Thymus (tissue), 11 donors: ENCODE measurements around the gene FAAP20. TPM values are rescaled to one million over a fixed set of nuclear protein-coding genes. Genes with fewer than 3 reads are reported as not detected.

Experiments used
- DNase-seq, 9 donors: peaks; one replicate each; pipeline ENCODE4 v3.0.0-alpha.2; 2013; ENCODE audit warnings: low spot score in 9 of 9, low read depth in 6 of 9, missing footprints in 1 of 9
- H3K27ac ChIP-seq, 2 donors: one replicate each; pipeline ENCODE4 v1.5.1; 2013; ENCODE audit warnings: control low read depth in 1 of 2, low read depth in 1 of 2, low read length in 1 of 2, mild to moderate bottlenecking in 1 of 2, moderate library complexity in 1 of 2
- H3K27me3 ChIP-seq, 2 donors: one replicate each; pipeline ENCODE4 v1.5.1; 2013; ENCODE audit warnings: low read length in 1 of 2; ENCODE audit not compliant: control insufficient read depth in 2 of 2, insufficient read depth in 1 of 2
- H3K36me3 ChIP-seq, 2 donors: one replicate each; pipeline ENCODE4 v1.5.1; 2013; ENCODE audit warnings: low read length in 1 of 2, mild to moderate bottlenecking in 1 of 2, moderate library complexity in 1 of 2; ENCODE audit not compliant: control insufficient read depth in 2 of 2, insufficient read depth in 2 of 2
- H3K4me1 ChIP-seq, 2 donors: one replicate each; pipeline ENCODE4 v1.5.1; 2013; ENCODE audit warnings: low read length in 2 of 2; ENCODE audit not compliant: control insufficient read depth in 2 of 2, insufficient read depth in 2 of 2
- H3K4me3 ChIP-seq, 2 donors: one replicate each; pipeline ENCODE4 v1.5.1; 2013; ENCODE audit warnings: low read length in 2 of 2, control low read depth in 1 of 2, mild to moderate bottlenecking in 1 of 2
- H3K9me3 ChIP-seq, 2 donors: one replicate each; pipeline ENCODE4 v1.5.1; 2013; ENCODE audit warnings: low read length in 1 of 2, mild to moderate bottlenecking in 1 of 2; ENCODE audit not compliant: control insufficient read depth in 2 of 2, insufficient read depth in 1 of 2
- WGBS: extraction: QIAGEN DNeasy Blood & Tissue Kit; methylation state at CpG from one replicate; pipeline ENCODE4 v1.1.7; 2013; 5-methylcytosine and 5-hydroxymethylcytosine counted together
- polyA plus RNA-seq: library from polyadenylated mRNA; stranded (reverse); fragments of 200-250 nt; gene quantifications from one replicate; pipeline ENCODE4 v1.2.3, GENCODE V29; 2013
- total RNA-seq: library from RNA; stranded (reverse); fragments of 120-200 nt; gene quantifications from one replicate; pipeline ENCODE4 v1.2.4, GENCODE V29; 2013
- donor health status: healthy.

The FAAP20 gene
- total and polyA plus RNA-seq, 2 donors: 20.4 to 125 TPM

DNA sequence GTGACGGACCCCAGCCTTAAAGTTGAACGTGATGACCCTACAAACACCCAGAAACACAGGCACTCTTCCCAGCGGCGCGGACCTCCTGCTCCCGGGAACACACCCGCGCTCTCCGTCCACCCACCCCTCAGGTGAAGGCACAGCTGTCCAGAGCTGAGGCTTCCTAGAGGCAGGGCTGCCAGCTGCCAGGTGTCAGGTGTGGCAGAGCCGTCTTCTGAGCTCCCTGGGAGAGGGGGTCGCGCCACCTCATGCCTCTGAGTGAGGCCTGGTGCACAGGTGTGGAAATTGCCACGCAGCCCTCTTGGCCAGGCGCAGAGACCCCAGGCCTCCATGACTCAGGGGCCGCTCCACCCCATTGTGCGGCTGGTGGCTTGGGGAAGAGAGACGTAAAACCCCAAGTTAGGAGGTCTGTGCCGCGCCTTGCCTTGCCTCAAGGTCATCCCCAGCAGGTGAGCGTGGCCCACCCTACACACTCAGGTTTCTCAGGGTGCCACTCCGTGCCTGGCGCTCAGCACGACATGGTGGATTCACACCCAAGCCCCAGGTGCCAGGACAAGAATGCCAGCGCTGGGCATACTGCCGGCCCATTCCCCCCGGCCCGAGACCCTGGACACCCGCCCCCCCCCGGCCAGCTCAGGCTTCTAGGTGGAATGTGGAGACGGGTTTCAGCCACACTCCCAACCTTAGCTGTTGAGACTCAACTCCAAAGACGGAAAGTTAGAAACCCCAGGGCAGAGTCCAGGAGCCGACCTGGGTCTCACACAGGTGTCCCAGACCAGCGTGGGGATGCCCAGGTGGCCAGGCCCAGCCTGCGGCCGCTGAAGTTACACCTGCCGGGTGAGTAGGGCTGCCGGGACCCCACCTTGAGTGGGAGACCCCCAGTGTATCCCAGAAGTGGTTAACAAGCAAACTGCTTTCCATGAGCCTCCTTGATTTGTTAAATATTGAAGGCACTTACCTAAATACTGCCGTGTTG is 8.4 kb downstream of the FAAP20 start:
- H3K4me3 ChIP-seq: no peak overlapping the region
- H3K9me3 ChIP-seq: no peaks in the 10 kb centered on the region
- 96% methylated on average over 38 of the region's 38 CpGs for WGBS
- DNase-seq: no peak
- H3K27ac ChIP-seq: no peak overlapping the region
- peaks cover 4 to 20% of the 10 kb centered on the region in 2 donors for H3K4me1 ChIP-seq
- H3K36me3 ChIP-seq: peaks cover 5 to 15% of the 10 kb centered on the region in 2 donors
- no peaks in the 10 kb centered on the region for H3K27me3 ChIP-seq

DNA sequence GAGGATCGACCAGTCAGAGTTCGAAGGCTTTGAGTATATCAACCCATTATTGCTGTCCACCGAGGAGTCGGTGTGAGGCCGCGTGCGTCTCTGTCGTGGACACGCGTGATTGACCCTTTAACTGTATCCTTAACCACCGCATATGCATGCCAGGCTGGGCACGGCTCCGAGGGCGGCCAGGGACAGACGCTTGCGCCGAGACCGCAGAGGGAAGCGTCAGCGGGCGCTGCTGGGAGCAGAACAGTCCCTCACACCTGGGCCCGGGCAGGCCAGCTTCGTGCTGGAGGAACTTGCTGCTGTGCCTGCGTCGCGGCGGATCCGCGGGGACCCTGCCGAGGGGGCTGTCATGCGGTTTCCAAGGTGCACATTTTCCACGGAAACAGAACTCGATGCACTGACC is 9.6 kb downstream of the FAAP20 start:
- no peaks in the 10 kb centered on the region for H3K27me3 ChIP-seq
- H3K4me1 ChIP-seq: peaks cover 4 to 10% of the 10 kb centered on the region in 2 donors
- H3K9me3 ChIP-seq: no peaks in the 10 kb centered on the region
- DNase-seq: no peak
- WGBS: 97% methylated on average over 33 of the region's 33 CpGs
- peaks cover 5 to 20% of the 10 kb centered on the region in 2 donors for H3K36me3 ChIP-seq
- H3K27ac ChIP-seq: no peak overlapping the region
- H3K4me3 ChIP-seq: no peak overlapping the region

DNA sequence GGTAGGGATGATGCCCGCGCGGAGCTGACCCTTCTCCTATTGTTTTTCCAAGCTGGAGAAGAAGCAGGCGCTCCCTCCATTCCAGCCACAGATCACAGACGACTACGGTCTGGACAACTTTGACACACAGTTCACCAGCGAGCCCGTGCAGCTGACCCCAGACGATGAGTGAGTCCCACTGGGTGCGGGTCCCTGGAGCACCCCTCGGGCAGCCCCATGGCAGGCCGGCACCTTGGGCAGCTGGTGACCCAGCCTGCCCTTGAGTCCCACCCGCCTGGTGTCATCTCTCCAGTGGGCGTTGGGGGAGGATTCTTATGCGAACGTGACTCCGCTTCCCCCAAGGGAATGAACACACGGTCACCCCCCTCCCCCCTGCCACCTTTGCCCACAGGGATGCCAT is 10.0 kb downstream of the FAAP20 start:
- H3K4me3 ChIP-seq: no peak overlapping the region
- no peaks in the 10 kb centered on the region for H3K9me3 ChIP-seq
- no peak overlapping the region for H3K27ac ChIP-seq
- H3K36me3 ChIP-seq: peaks cover 5 to 19% of the 10 kb centered on the region in 2 donors
- DNase-seq: no peak
- peaks cover 4 to 6% of the 10 kb centered on the region in 2 donors for H3K4me1 ChIP-seq
- H3K27me3 ChIP-seq: no peaks in the 10 kb centered on the region
- WGBS: 98% methylated on average over 18 of the region's 18 CpGs

DNA sequence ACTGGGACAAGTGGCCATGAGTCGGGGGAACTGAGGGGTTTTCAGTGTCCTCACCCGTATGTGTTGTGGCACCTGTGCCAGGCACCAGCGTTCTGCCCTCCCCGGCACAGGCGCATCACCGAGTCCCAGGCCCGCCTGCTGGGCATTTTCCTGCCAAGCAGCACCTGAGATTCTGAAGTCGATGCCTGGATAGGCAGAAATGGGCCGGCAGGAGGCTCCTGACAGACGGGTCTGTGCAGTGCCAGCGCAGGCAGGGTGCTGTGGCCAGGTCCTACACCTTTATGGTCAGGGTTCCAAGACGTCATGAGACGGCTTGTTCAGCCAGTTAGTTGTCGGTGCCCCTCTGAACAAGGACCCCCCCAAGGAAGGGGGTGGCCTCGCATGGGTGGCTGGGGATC is 10.6 kb downstream of the FAAP20 start:
- no peak for DNase-seq
- Histone ChIP-seq H3K4me3 (no peak overlapping the region), H3K27ac (no peak overlapping the region), H3K9me3 (no peaks in the 10 kb centered on the region), H3K36me3 (peaks cover 5 to 17% of the 10 kb centered on the region in 2 donors), H3K4me1 (peaks cover 0 to 1% of the 10 kb centered on the region in 2 donors), H3K27me3 (no peaks in the 10 kb centered on the region)
- 95% methylated on average over 15 of the region's 15 CpGs for WGBS

DNA sequence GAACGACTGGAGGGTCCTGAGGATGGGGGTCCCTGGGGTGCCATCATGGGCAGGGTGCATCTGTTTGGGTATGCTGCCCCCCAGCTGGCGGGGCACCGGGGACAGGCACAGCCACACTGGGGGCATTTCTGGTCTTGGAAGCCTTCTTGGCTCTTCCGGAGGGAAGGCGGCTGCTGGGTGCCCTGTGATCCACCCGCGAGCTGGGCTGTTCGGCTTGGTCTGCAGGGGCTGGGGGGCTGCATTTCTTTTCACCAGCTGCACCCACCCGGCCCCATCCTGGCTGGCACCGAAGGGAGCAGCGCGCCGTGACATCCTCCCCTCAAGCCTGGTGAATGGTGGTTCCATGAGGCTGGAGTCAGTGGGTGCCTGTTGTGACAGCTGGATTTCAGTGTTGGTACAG is 12.2 kb downstream of the FAAP20 start:
- WGBS: 96% methylated on average over 13 of the region's 13 CpGs
- Histone ChIP-seq H3K36me3 (peaks cover 5 to 22% of the 10 kb centered on the region in 2 donors), H3K9me3 (no peaks in the 10 kb centered on the region), H3K4me1 (no peaks in the 10 kb centered on the region), H3K4me3 (no peak overlapping the region), H3K27me3 (no peaks in the 10 kb centered on the region), H3K27ac (no peak overlapping the region)
- DNase-seq: no peak

DNA sequence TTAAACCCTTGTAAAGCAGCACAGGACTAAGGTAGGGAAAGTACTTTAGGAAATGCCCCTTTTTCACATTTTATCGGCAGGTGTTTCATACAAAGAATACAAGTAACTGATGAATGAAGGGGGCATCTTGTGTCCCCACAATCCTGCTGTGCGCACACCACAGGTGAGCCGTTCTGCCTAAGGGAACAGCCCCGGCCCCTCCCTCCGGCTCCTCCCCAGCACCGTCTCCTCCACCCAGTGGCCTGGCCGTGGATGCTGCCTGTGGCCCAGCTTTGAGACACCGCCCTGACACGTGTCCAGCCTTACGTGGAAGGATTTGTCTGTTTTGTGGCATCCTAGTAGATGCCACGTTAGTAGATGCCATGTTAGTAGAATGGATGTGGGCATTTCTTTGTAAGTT is 12.8 kb downstream of the FAAP20 start:
- DNase-seq: no peak
- WGBS: 95% methylated on average over 11 of the region's 11 CpGs
- H3K27me3 ChIP-seq: no peaks in the 10 kb centered on the region
- no peak overlapping the region for H3K27ac ChIP-seq
- no peak overlapping the region for H3K4me3 ChIP-seq
- peaks cover 4 to 22% of the 10 kb centered on the region in 2 donors for H3K36me3 ChIP-seq
- H3K9me3 ChIP-seq: no peaks in the 10 kb centered on the region
- no peaks in the 10 kb centered on the region for H3K4me1 ChIP-seq

DNA sequence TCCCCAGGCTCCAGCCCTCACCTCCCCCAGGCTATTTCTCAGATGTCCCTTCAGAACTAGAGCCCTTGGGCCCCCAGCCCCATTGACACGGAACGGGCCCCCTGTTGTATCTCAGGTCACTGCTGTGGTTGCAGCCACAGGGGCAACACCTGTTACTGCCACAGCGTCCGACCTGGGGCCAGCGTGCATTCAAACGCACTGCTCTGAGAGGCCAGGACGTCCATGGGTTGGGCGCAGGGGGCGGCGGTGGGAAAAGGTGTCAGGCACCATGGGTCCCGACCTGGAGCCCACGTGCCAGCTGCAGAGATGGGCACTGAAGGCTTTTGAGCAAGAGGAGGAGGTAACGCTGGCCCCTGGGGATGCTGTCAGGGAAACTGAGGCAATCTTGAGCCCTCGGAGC is 13.3 kb downstream of the FAAP20 start:
- Histone ChIP-seq H3K4me3 (no peak overlapping the region), H3K4me1 (no peaks in the 10 kb centered on the region), H3K36me3 (peaks cover 0 to 19% of the 10 kb centered on the region in 2 donors), H3K27ac (no peak overlapping the region), H3K27me3 (no peaks in the 10 kb centered on the region), H3K9me3 (no peaks in the 10 kb centered on the region)
- no peak for DNase-seq
- 95% methylated on average over 14 of the region's 14 CpGs for WGBS

DNA sequence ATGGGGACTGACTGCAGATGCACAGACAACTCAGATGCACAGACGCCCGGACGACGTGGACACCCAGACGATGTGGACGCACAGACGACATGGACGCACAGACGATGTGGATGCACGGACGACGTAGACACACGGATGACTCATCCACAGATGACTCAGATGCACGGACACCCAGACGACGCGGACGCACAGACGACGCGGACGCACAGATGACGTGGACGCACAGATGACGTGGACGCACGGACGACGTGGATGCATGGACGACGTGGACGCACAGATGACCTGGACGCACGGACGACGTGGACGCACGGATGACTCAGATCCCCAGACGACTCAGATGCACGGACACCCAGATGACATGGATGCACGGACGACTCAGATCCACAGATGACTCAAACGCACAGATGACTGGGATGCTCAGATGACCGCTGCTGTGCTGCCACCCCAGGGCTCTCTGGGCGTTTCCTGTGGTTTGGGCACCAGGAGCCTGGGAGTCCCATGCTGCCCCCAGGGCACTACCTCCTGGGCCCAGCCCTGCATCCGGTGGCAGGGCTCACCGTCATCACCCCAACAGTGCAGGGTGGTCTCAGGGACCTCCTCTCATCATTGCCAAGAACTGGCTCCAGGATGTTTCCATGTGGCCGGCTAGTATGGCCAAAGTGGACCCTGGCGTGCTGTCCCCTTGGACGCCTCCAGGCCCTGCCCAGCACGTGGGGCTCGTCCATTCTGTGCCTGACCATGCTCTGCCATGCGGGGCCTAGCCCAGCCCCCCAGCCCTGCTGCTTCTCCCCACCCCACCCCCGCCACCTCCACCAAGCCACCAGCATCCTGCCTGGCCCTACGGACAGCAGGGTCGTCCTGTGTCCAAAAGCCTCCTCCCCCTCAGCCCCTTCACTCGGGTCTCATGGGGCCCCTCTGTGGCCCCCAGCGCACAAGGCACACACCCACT is 14.0 kb downstream of the FAAP20 start:
- no peak for DNase-seq
- no peaks in the 10 kb centered on the region for H3K9me3 ChIP-seq
- no peak overlapping the region for H3K27ac ChIP-seq
- H3K4me3 ChIP-seq: no peak overlapping the region
- 95% methylated on average over 58 of the region's 58 CpGs for WGBS
- H3K27me3 ChIP-seq: peaks cover 0 to 1% of the 10 kb centered on the region in 2 donors
- peaks cover 0 to 16% of the 10 kb centered on the region in 2 donors for H3K36me3 ChIP-seq
- H3K4me1 ChIP-seq: no peaks in the 10 kb centered on the region
